GM18951 (cell line): ENCODE measurements around the gene TBC1D22A.

Experiments used
- POLR2A ChIP-seq: IDR thresholded peaks from 4 replicates; pipeline ENCODE4 v1.6.1; 2011; ENCODE audit warnings: mild to moderate bottlenecking; ENCODE audit not compliant: insufficient read length, insufficient read depth; ENCODE audit errors: extremely low read depth
- in situ Hi-C: fragments of 300-500 bp; cut with MboI; formaldehyde crosslinking; loops from one replicate; pipeline ENCODE4 v1.12.0; 2022; ENCODE audit warnings: low sequenced_read_pairs, mixed read lengths, inconsistent platforms; ENCODE audit not compliant: unreplicated experiment

The TBC1D22A gene

DNA sequence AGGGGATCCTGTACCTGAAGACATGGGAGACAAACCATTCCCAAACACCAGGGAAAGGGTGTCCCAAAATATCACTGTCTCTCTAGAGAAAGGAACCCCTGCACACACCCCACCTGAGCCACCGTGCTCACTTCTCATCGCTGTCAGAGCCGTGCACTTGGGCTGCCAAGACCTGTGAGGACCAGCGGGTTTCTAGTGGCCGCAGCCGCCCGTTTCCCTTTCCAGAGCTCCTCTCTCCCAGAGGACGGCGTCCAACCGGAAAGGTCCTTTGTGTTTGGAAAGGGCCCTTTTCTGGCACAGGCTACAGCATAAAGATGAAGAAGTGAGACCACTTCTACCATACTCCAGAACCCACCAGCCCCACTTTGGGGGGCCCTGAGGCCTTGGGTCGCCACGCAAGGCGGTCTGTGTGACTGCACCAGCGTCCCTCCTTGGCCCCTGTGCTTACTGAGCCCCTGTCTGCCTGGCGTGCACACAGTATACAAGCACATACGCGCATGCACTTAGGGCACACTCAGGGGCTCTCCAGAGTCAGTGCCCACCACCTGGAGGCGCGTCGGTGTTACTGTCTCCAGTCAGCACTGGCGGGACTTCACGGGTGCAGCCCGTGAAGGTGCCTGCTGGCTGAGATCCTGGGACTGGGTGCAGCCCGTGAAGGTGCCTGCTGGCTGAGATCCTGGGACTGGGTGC lies 381.8 kb downstream of the TBC1D22A start:
- TF ChIP-seq POLR2A = no peak
- in situ Hi-C loops = no loop called here

DNA sequence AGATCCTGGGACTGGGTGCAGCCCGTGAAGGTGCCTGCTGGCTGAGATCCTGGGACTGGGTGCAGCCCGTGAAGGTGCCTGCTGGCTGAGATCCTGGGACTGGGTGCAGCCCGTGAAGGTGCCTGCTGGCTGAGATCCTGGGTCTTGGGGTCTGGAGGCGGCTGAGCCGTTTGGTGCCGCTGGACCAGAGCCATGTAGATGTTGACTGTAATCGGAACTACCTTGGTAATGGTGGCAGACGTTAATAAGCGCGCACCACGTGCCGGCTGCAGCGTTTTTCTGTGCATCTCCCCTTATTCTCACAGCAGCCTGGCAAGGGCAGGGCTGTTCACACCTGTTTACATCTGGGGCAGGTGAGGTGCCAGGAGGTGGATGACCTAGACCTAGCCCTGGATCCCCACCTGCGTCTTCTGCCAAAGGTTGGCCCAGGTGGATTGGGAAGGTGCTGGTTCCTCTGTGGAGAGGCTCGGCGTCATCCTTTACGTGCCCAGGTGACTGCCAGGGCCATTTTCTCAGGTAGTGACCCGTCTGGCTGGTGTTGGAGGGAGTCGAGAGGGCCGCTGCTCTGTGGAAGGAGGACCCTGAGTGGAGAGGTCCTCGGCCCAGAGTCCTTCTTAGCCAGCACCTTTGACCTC lies 382.5 kb downstream of the TBC1D22A start:
- no peak for TF ChIP-seq POLR2A
- in situ Hi-C loops = no loop called here

- TF ChIP-seq POLR2A = no peak
- in situ Hi-C loops = no loop called here
Observed at GRCh38 chr22:47145883-47146282, 383.4 kb downstream of the TBC1D22A start.

GRCh38 chr22:47146391-47146790 lies 383.9 kb downstream of the TBC1D22A start:
- in situ Hi-C loops = no loop called here
- no peak for TF ChIP-seq POLR2A

- TF ChIP-seq POLR2A = no peak
- in situ Hi-C loops = no loop called here
Observed at GRCh38 chr22:47146941-47147340, 384.5 kb downstream of the TBC1D22A start.

- in situ Hi-C loops = no loop called here
- no peak for TF ChIP-seq POLR2A
Observed at GRCh38 chr22:47147572-47147971, 385.1 kb downstream of the TBC1D22A start.

DNA sequence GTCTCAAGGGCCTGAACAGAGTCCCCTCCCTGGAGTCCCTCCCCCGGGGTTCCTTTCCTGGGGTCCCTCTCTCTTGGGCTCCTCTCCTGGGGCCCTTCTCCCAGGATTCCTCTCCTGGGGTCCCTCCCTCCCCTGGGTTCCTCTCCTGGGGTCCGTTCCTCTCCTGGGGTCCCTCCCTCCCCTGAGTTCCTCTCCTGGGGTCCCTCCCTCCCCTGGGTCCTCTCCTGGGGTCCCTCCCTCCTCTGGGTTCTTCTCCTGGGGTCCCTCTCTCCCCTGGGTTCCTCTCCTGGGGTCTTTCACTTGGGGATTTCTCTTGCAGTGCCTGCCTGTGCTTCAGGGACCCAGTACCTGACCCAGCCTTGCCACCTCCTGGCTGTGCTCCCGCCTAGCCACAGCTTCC lies 386.1 kb downstream of the TBC1D22A start:
- TF ChIP-seq POLR2A = no peak
- in situ Hi-C loops = no loop called here

GRCh38 chr22:47148956-47149728 lies 386.7 kb downstream of the TBC1D22A start:
- no peak for TF ChIP-seq POLR2A
- in situ Hi-C loops = no loop called here

- in situ Hi-C loops = no loop called here
- TF ChIP-seq POLR2A = no peak
Observed at GRCh38 chr22:47149976-47150375, 387.5 kb downstream of the TBC1D22A start.

DNA sequence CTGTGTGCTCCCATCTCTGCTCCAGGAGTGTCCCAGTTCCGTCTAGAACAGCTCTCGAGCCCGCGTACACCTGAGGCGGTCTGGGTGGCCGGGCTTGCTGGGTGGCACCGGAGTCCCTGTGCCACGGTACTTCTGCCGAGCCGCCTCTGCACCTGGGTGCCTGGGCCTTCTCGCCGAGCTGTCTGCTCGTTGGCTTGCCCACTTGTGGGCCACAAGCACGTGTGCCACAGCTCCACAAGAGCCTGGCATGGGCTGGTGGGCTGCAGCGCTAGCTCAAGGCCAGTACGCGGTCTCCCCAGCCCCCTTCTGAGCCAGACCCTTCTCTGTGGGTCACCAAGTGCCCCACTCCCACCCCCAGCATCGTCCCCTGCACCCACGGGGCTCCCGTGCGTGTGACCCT lies 388.0 kb downstream of the TBC1D22A start:
- in situ Hi-C loops = no loop called here

GRCh38 chr22:47151064-47151463 lies 388.6 kb downstream of the TBC1D22A start:
- no peak for TF ChIP-seq POLR2A
- in situ Hi-C loops = no loop called here

More for the DNA sequence above, 388.0 kb downstream of the TBC1D22A start:
- TF ChIP-seq POLR2A = no peak

DNA sequence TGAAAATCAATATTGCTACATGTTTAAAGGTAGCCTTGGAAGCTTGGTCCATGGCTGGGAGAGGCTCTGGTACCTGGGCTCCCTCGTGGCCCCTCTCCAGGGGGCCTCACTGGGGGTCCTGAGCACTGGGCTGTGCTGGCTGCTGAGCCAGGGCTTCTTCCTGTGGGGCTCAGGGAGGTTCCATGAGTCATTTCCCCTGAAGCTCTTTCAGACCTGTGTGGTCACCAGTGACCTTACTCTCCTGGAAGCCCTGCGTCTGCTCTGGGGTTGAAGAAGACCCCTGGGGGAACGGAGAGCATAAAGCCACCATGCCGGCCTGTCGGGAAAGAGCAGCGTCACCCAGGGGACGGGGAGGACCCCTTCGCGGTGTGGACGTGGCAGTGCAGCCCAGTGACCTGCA lies 389.0 kb downstream of the TBC1D22A start:
- in situ Hi-C loops = no loop called here
- TF ChIP-seq POLR2A = no peak

DNA sequence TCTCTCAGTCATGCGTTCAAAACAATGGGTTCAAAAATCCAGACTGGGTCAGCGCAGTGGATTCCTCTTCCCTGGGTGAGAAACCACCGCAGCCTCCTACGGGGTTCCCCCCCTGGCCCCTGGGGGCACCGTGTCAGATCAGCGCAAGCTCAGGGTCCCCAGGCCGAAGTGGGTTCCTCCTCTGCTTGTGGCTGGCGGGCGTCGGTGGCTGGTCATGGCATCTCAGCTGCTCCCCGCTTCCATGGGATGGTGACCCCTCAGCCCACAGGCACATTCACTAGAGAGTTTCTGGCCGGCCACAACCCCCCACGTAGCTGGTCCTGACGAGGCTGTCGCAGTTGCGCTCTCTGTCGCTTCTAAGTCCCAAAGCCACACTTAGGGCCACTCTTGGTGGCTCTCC lies 389.8 kb downstream of the TBC1D22A start:
- no peak for TF ChIP-seq POLR2A
- in situ Hi-C loops = no loop called here

DNA sequence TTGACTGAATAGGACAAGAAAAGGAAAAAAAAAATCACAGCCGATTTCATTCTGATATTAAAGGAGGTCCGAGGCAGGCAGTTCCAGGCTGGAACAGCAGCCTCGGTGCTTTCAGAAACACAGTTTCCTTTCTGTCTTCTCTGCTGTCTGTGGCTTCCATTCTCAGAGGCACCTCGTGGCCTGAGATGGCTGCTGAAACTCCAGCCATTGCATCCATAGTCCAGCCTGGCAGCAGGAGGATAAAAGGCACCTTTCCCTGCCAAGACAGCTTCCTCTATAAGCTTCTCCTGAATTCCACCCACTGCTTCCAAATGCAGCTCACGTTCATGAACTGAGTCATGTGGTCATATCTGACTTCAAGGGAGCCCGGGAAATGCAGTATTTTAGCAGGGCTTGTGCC lies 390.5 kb downstream of the TBC1D22A start:
- in situ Hi-C loops = no loop called here
- no peak for TF ChIP-seq POLR2A

DNA sequence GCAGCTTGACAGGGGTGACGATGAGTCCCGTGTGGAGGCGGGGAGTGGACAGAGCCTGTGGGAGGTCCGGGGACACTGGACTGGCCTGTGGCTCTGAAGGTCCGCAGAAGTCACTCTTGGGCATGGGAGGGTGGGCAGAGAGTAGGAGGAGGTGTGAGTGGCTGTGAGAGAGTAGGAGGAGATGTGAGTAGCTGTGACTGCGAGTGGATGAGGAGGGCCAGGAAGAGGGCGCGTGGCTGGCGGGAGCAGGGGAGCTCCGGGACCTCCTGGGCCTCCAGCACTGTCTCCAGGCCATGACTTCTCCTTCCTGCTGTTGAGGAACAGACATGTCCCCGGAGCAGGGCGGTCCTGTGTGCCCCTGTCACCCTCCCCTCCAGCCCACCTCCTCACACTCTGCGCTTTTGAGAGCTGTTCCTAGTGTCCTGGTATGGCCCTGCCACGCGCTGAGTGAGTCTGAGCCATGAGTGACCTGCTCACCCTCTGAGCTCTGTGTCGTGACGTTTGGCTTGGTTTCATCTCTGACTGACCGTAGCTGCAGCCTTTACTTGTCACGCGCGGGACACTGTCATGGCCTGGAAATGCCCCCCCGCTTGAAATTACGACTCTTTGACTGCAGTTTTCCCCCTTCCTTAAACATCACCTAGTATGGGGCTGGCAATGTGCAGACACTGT lies 391.5 kb downstream of the TBC1D22A start:
- in situ Hi-C loops = no loop called here
- TF ChIP-seq POLR2A = no peak
